KOPT-K1 (cell line): ENCODE results near the gene PCYT2.

Experiments
- H3K27ac ChIP-seq: fragments of 200-600 bp; sonication (generic); 2 replicates; pipeline ENCODE4 v1.5.1; 2016; ENCODE audit warnings: antibody characterized with exemption, mild to moderate bottlenecking, low read depth, low read length; ENCODE audit not compliant: poor library complexity, severe bottlenecking
- H3K36me3 ChIP-seq: fragments of 200-600 bp; sonication (generic); 2 replicates; pipeline ENCODE4 v1.5.1; 2017; ENCODE audit warnings: antibody characterized with exemption, mild to moderate bottlenecking, low read length, moderate library complexity; ENCODE audit not compliant: insufficient read depth
- H3K9me3 ChIP-seq: fragments of 200-600 bp; sonication (generic); 2 replicates; pipeline ENCODE4 v1.5.1; 2017; ENCODE audit warnings: antibody characterized with exemption, low read length, mild to moderate bottlenecking; ENCODE audit not compliant: insufficient read depth, poor library complexity, severe bottlenecking

Gene PCYT2

GRCh38 chr17:81914103-81914850, 3.1 kb upstream of the PCYT2 start:
- Histone ChIP-seq H3K36me3 (peaks cover 53% of the 10 kb centered on the region), H3K27ac (no peak overlapping the region), H3K9me3 (no peaks in the 10 kb centered on the region)

DNA sequence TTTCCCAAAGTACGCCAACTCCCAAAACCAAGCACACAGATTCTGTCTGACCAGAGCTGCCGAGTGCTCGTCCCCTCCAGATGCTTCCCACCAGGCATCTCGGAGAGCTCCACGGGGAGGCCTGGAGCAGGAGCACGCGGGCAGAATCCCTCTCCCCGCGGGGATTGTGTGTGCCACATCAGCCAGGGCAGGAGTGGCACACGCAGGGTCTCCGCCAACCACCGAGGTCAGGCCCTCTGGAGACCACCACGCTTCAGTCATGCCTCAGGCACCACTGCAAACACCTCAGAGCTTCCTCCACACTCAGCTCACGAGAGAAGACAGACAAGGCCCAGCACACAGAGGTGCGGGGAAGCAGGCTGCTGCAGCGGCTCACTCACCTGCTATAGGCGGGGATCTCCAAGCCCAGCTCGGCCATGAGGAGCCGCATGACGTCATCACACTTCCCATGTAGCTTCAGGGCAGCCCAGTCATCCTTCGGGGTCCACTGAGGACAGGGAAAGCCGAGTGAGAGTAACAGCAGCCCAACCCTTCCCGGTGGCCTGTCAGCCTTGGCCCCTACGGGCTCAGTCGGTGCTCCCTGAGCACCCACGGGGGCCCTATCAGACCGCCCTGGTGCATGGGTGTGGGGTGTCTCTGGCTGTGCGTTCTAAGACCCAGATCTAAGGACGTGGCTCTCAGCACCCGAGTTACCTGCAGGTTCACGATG, 2.3 kb upstream of the PCYT2 start:
- Histone ChIP-seq H3K9me3 (no peaks in the 10 kb centered on the region), H3K36me3 (peaks cover 57% of the 10 kb centered on the region), H3K27ac (no peak overlapping the region)

- Histone ChIP-seq H3K9me3 (no peaks in the 10 kb centered on the region), H3K36me3 (peaks cover 66% of the 10 kb centered on the region), H3K27ac (no peak overlapping the region)
Observed at GRCh38 chr17:81912441-81913309, 1.5 kb upstream of the PCYT2 start.

DNA sequence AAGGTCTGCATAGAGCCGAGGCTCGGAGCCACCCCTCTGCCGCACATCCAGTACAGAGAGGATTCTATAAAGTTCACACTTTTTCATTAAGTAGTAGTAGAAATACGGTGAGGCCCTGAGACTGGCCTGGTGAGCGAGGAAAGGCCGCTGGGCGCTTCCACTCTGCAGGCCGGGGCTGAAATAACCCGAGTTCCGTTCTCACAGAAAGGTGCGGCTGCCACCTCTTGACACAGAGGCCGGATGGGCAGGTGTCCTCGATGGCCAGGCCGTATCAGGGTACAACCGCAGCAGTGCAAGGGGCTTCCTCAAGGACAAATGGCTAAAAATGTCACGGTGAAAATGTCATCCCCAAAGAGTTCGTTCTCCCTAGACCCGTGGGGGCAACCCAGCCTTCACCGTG, 770 bp upstream of the PCYT2 start:
- Histone ChIP-seq H3K9me3 (no peaks in the 10 kb centered on the region), H3K36me3 (peaks cover 73% of the 10 kb centered on the region), H3K27ac (no peak overlapping the region)

DNA sequence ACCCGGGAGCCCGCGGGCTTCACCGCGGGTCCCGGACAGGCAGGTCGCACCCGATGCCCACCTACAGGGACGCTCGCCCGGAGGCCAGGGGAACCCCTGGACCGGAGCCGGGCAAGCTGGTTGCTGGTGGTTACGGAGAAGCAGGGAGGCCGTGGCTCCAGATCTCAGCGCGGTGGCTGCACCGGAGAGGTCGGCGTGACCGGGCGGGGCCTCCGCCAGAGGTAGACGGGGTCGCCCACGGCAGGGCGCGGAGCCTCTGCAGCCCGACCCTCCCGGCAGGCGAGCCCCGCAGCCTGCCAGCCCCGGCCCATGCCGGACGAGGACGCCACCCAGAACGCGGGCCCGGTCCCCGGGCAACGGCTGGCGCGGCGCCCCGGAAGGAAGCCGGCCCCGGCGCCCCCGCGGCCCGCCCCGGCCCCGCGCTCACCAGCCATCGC, 341 bp downstream of the PCYT2 start:
- Histone ChIP-seq H3K9me3 (no peaks in the 10 kb centered on the region), H3K36me3 (peaks cover 80% of the 10 kb centered on the region), H3K27ac (peak overlapping the region; percentile 65)

DNA sequence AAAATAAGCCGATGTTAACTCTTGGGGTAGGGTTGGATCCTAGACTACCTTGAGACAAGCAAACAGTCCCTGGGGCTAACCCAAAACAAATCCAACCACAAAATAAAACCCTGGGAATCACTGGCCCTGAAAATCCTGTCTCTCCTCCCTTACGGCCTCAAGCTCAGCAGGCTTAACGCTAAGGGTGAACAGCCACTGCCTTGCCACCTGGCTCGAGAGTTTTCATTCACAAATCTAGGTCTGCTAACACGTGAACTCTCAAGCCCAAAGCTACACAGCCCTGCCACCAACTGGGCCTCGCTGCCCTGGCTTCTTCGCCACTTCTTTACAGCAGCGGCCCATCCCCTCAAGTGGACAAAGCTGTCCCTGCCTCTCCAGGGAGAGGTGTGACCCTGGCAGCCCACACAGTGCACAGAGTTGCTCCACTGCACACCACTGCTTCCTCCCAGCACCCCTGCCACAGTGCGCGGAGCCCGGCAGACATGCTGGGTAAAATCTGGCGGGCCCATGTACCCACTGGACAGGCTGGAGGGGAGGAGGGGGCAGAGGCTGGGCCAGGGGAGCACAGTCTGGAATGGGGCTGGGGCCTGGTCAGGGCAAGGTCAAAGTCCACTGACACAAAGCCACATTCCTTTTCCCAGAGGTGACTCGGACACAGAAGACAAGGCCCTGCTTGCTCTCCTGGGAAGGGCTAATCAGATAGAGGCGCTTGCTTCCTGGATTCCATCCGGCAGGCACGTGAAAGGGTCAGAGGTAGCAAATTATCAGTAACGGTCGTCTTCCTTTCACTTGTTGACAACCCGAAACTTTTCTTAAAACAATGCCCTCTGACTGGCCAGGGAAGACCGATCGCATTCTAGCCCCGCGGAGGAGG, 996 bp downstream of the PCYT2 start:
- Histone ChIP-seq H3K27ac (peak overlapping the region; percentile 65), H3K9me3 (no peaks in the 10 kb centered on the region), H3K36me3 (peaks cover 80% of the 10 kb centered on the region)

- Histone ChIP-seq H3K9me3 (no peaks in the 10 kb centered on the region), H3K36me3 (peaks cover 80% of the 10 kb centered on the region), H3K27ac (no peak overlapping the region)
Observed at GRCh38 chr17:81909231-81909630, 2.0 kb downstream of the PCYT2 start.

DNA sequence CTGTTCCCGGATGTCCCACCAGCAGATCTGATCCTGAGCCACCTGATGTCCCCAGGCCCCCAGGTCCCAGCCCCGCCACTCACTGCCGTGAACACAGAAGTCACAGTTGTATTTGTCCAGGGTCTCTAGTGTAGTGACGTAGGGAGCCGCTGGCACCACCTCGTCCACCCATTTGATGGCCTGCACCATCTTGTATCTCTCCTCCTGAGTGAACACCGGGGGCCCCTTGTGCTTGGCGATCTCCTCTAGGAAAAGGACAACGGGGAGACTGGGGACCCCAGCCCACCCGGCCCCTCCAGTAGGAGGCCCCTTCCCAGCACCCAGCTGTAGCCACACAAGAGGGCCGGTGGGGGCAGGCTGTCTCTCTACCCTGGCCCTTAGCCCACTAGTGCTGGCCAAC, 2.4 kb downstream of the PCYT2 start:
- Histone ChIP-seq H3K27ac (no peak overlapping the region), H3K36me3 (peaks cover 80% of the 10 kb centered on the region), H3K9me3 (no peaks in the 10 kb centered on the region)

GRCh38 chr17:81907219-81908145, 3.7 kb downstream of the PCYT2 start:
- peaks cover 76% of the 10 kb centered on the region for H3K36me3 ChIP-seq
- no peak overlapping the region for H3K27ac ChIP-seq
- H3K9me3 ChIP-seq, result no peaks in the 10 kb centered on the region

- peaks cover 67% of the 10 kb centered on the region for H3K36me3 ChIP-seq
- H3K27ac ChIP-seq, result no peak overlapping the region
Observed at GRCh38 chr17:81906476-81907218, 4.6 kb downstream of the PCYT2 start.

GRCh38 chr17:81905993-81906392, 5.2 kb downstream of the PCYT2 start:
- H3K36me3 ChIP-seq, result peaks cover 71% of the 10 kb centered on the region
- no peaks in the 10 kb centered on the region for H3K9me3 ChIP-seq
- H3K27ac ChIP-seq, result no peak overlapping the region

More at GRCh38 chr17:81906476-81907218, 4.6 kb downstream of the PCYT2 start:
- no peaks in the 10 kb centered on the region for H3K9me3 ChIP-seq

- Histone ChIP-seq H3K9me3 (no peaks in the 10 kb centered on the region), H3K36me3 (peaks cover 76% of the 10 kb centered on the region), H3K27ac (no peak overlapping the region)
Observed at GRCh38 chr17:81905424-81905875, 5.7 kb downstream of the PCYT2 start.
